GM23338 (cell line): ENCODE results near the gene MTCL1. TPM values are rescaled to one million over a fixed set of nuclear protein-coding genes. Genes with fewer than 3 reads are reported as not detected.
A peak's percentile ranks its signal among the peaks of the same experiment; 100 is the strongest.

Experiments
- ATAC-seq: fragments of 200-7000 bp; cut with Tn5 transposase; 3 replicates; pipeline ENCODE4 v1.9.1; 2020
- DNase-seq: peaks from one replicate; pipeline ENCODE4 v3.0.0-alpha.2; 2015; ENCODE audit warnings: low spot score
- H2AFZ ChIP-seq: fragments of 200-600 bp; sonication (generic); 2 replicates; pipeline ENCODE4 v1.8.0; 2016; ENCODE audit warnings: antibody characterized with exemption, mild to moderate bottlenecking, moderate library complexity
- H3F3A ChIP-seq: fragments of 200-600 bp; sonication (generic); replicated peaks from 2 replicates; pipeline ENCODE4 v1.8.0; 2017; ENCODE audit warnings: antibody characterized with exemption, mixed run types, low read depth
- H3K27ac ChIP-seq: fragments of 200-600 bp; sonication (generic); 2 replicates; pipeline ENCODE4 v1.6.1; 2016; ENCODE audit warnings: low read depth
- H3K27me3 ChIP-seq: fragments of 200-600 bp; sonication (generic); 2 replicates; pipeline ENCODE4 v1.8.0; 2016; ENCODE audit warnings: mild to moderate bottlenecking, mixed run types, moderate library complexity; ENCODE audit not compliant: insufficient read depth
- H3K36me3 ChIP-seq: fragments of 200-600 bp; sonication (generic); 2 replicates; pipeline ENCODE4 v1.8.0; 2016; ENCODE audit warnings: mild to moderate bottlenecking; ENCODE audit not compliant: insufficient read depth
- H3K4me1 ChIP-seq: fragments of 200-600 bp; sonication (generic); 2 replicates; pipeline ENCODE4 v1.8.0; 2016; ENCODE audit warnings: mild to moderate bottlenecking, moderate library complexity; ENCODE audit not compliant: insufficient read depth
- H3K4me2 ChIP-seq: fragments of 200-600 bp; sonication (generic); 2 replicates; pipeline ENCODE4 v1.7.1; 2017; ENCODE audit warnings: mixed run types
- H3K4me3 ChIP-seq: fragments of 200-600 bp; sonication (generic); 2 replicates; pipeline ENCODE4 v1.6.1; 2016; ENCODE audit warnings: mixed run types
- H3K79me2 ChIP-seq: fragments of 200-600 bp; sonication (generic); replicated peaks from 2 replicates; pipeline ENCODE4 v1.8.0; 2017; ENCODE audit warnings: mild to moderate bottlenecking; ENCODE audit not compliant: insufficient read depth
- H3K9me2 ChIP-seq: fragments of 200-600 bp; sonication (generic); 2 replicates; pipeline ENCODE4 v1.8.0; 2017; ENCODE audit not compliant: insufficient read depth
- H4K20me1 ChIP-seq: fragments of 200-600 bp; sonication (generic); replicated peaks from 2 replicates; pipeline ENCODE4 v1.8.0; 2017; ENCODE audit warnings: mild to moderate bottlenecking; ENCODE audit not compliant: insufficient read depth
- H3K27ac Mint-ChIP-seq: 2 replicates; pipeline ENCODE4 v1.8.0; 2020; ENCODE audit warnings: inconsistent platforms, mild to moderate bottlenecking, moderate library complexity, mixed read lengths
- H3K27me3 Mint-ChIP-seq: 3 replicates; pipeline ENCODE4 v1.8.0; 2022; ENCODE audit warnings: low read depth, mild to moderate bottlenecking, moderate library complexity, mixed read lengths, inconsistent platforms; ENCODE audit not compliant: insufficient read depth, poor library complexity
- H3K36me3 Mint-ChIP-seq: 3 replicates; pipeline ENCODE4 v1.8.0; 2021; ENCODE audit warnings: low read depth, mild to moderate bottlenecking, inconsistent platforms, moderate library complexity, mixed read lengths
- H3K4me1 Mint-ChIP-seq: 3 replicates; pipeline ENCODE4 v1.8.0; 2020; ENCODE audit warnings: mild to moderate bottlenecking, inconsistent platforms, mixed read lengths
- H3K4me3 Mint-ChIP-seq: 3 replicates; pipeline ENCODE4 v1.8.0; 2021; ENCODE audit warnings: moderate library complexity, mild to moderate bottlenecking, inconsistent platforms, mixed read lengths
- H3K9me3 Mint-ChIP-seq: 3 replicates; pipeline ENCODE4 v1.8.0; 2020; ENCODE audit warnings: moderate library complexity, mild to moderate bottlenecking, inconsistent platforms, mixed read lengths
- CREB1 ChIP-seq: fragments of 250-450 bp; sonication (Bioruptor Pico); IDR thresholded peaks from 2 replicates; pipeline ENCODE4 v1.5.0; 2020; ENCODE audit warnings: low read depth, mild to moderate bottlenecking, moderate library complexity
- ETS1 ChIP-seq: IDR thresholded peaks from 2 replicates; pipeline ENCODE4 v1.6.1; 2016; ENCODE audit warnings: antibody characterized with exemption
- EZH2 ChIP-seq: fragments of 200-600 bp; sonication (generic); IDR thresholded peaks from one replicate; pipeline ENCODE4 v1.8.0; 2017; ENCODE audit warnings: antibody characterized with exemption, mild to moderate bottlenecking, low read depth; ENCODE audit not compliant: unreplicated experiment
- EZH2phosphoT487 ChIP-seq: fragments of 200-600 bp; sonication (generic); IDR thresholded peaks from one replicate; pipeline ENCODE4 v1.8.1; 2018; ENCODE audit warnings: antibody characterized with exemption; ENCODE audit not compliant: unreplicated experiment
- JUNB ChIP-seq: IDR thresholded peaks from one replicate; pipeline ENCODE4 v1.6.1; 2016; ENCODE audit warnings: antibody characterized with exemption; ENCODE audit not compliant: unreplicated experiment
- NANOG ChIP-seq: IDR thresholded peaks from 2 replicates; pipeline ENCODE4 v1.6.1; 2016; ENCODE audit warnings: antibody characterized with exemption, borderline replicate concordance
- POLR2AphosphoS5 ChIP-seq: IDR thresholded peaks from 2 replicates; pipeline ENCODE4 v1.6.1; 2016; ENCODE audit warnings: antibody characterized with exemption, low read depth
- REST ChIP-seq: IDR thresholded peaks from one replicate; pipeline ENCODE4 v1.6.1; 2018; ENCODE audit warnings: antibody characterized with exemption; ENCODE audit not compliant: unreplicated experiment
- STAT1 ChIP-seq: IDR thresholded peaks from one replicate; pipeline ENCODE4 v1.6.1; 2016; ENCODE audit warnings: antibody characterized with exemption; ENCODE audit not compliant: unreplicated experiment
- ZNF114 ChIP-seq: fragments of 250-450 bp; sonication (Bioruptor Pico); IDR thresholded peaks from 2 replicates; pipeline ENCODE4 v1.5.0; 2020; ENCODE audit warnings: mild to moderate bottlenecking, moderate library complexity
- ZNF331 ChIP-seq: fragments of 250-450 bp; sonication (Bioruptor Pico); IDR thresholded peaks from 2 replicates; pipeline ENCODE4 v1.5.0; 2020; ENCODE audit warnings: low read depth, mild to moderate bottlenecking, moderate library complexity
- ZNF462 ChIP-seq: fragments of 250-450 bp; sonication (Bioruptor Pico); IDR thresholded peaks from 2 replicates; pipeline ENCODE4 v1.5.0; 2020; ENCODE audit warnings: mild to moderate bottlenecking, moderate library complexity
- long read RNA-seq: library from polyadenylated mRNA; unstranded; transcript quantifications from one replicate; pipeline ENCODE4 v2.0.0, GENCODE V29; 2020; ENCODE audit not compliant: unreplicated experiment
- polyA plus RNA-seq: library from polyadenylated mRNA; unstranded; fragments of >200 nt; fragmentation: Nextera tagmentation; extraction: Ambion mirVana; gene quantifications from 2 replicates; pipeline ENCODE4 v1.2.1, GENCODE V29; 2016
- total RNA-seq: library from RNA; depleted of rRNA; stranded (reverse); fragments of >200 nt; shearing (Covaris generic); gene quantifications from 2 replicates; pipeline ENCODE4 v1.2.3, GENCODE V29; 2014; rRNA removed
- TF ChIP-seq, protein P1 (sequence below), 2 experiments: fragments of 200-600 bp in 1 of 2; sonication (generic) in 1 of 2; conservative IDR thresholded peaks; 2 replicates each; pipeline versions ENCODE4 v1.5.1 to v1.6.1; 2016 to 2017; ENCODE audit warnings: antibody characterized with exemption in 2 of 2, low read depth in 2 of 2, mild to moderate bottlenecking in 2 of 2, moderate library complexity in 1 of 2

The MTCL1 gene
- total RNA-seq (35.1 and 45.0 TPM in 2 replicates), polyA plus RNA-seq (11.3 and 14.4 TPM in 2 replicates)
- long read RNA-seq, partial matches to known transcripts: 5 of 5 reads
- long read RNA-seq, other reads (novel, unspliced or antisense): 0 of 5 reads

GRCh38 chr18:8705238-8705960 lies at the start of gene MTCL1:
Gene MTCL1 (plus strand): TSS chr18:8705556. CDS start chr18:8705661, 105 bp downstream.
- Mint-ChIP-seq H3K4me1 (peaks cover 38% of the 10 kb centered on the region), H3K27me3 (peaks cover 22% of the 10 kb centered on the region), H3K9me3 (no peaks in the 10 kb centered on the region; the same call in 2 of the 3 replicates), H3K36me3 (peaks cover 20% of the 10 kb centered on the region; the same call in 2 of the 3 replicates), H3K27ac (no peak within 1 kb of the TSS), H3K4me3 (peak within 1 kb of the TSS; percentile 89)
- H4K20me1 ChIP-seq: no peaks in the 10 kb centered on the region
- H3K4me2 ChIP-seq: peak within 1 kb of the TSS; percentile 99
- H3K27ac ChIP-seq: no peak within 1 kb of the TSS
- no peaks in the 10 kb centered on the region for H3K9me2 ChIP-seq
- TF ChIP-seq CREB1: no peak
- TF ChIP-seq REST: no peak
- TF ChIP-seq EZH2: no peak
- TF ChIP-seq ZNF114 (CRISPR knock-in tag): no peak
- no peak for TF ChIP-seq POLR2AphosphoS5
- TF ChIP-seq, protein P1, sequence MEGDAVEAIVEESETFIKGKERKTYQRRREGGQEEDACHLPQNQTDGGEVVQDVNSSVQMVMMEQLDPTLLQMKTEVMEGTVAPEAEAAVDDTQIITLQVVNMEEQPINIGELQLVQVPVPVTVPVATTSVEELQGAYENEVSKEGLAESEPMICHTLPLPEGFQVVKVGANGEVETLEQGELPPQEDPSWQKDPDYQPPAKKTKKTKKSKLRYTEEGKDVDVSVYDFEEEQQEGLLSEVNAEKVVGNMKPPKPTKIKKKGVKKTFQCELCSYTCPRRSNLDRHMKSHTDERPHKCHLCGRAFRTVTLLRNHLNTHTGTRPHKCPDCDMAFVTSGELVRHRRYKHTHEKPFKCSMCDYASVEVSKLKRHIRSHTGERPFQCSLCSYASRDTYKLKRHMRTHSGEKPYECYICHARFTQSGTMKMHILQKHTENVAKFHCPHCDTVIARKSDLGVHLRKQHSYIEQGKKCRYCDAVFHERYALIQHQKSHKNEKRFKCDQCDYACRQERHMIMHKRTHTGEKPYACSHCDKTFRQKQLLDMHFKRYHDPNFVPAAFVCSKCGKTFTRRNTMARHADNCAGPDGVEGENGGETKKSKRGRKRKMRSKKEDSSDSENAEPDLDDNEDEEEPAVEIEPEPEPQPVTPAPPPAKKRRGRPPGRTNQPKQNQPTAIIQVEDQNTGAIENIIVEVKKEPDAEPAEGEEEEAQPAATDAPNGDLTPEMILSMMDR (conservative IDR thresholded peaks at IDR 0.05; ENCODE audit: low read depth in 2 of 2): no peak
- no peak for TF ChIP-seq ZNF331 (CRISPR knock-in tag)
- TF ChIP-seq EZH2phosphoT487: no peak
- TF ChIP-seq JUNB: no peak
- TF ChIP-seq ETS1: no peak
- TF ChIP-seq STAT1: no peak
- no peak for TF ChIP-seq NANOG
- no peak for TF ChIP-seq ZNF462 (CRISPR knock-in tag)
- H3K79me2 ChIP-seq: peaks cover 34% of the 10 kb centered on the region
- peak within 1 kb of the TSS; percentile 83 for H3K4me3 ChIP-seq
- H3K4me1 ChIP-seq: peaks cover 32% of the 10 kb centered on the region
- H3K27me3 ChIP-seq: peaks cover 35% of the 10 kb centered on the region
- no peaks in the 10 kb centered on the region for H3K36me3 ChIP-seq
- H3F3A ChIP-seq: peaks cover 15% of the 10 kb centered on the region
- no peak; the same call in 2 of the 3 replicates for ATAC-seq
- H2AFZ ChIP-seq: peak within 1 kb of the TSS; percentile 87
- peak; percentile 55 for DNase-seq
